GM13976 (cell line): ENCODE results near the gene ZNF804B.

Experiments
- DNase-seq: peaks from one replicate; pipeline ENCODE4 v3.0.0; 2012; ENCODE audit warnings: low spot score
- CTCF ChIP-seq: IDR thresholded peaks from 2 replicates; pipeline ENCODE4 v1.5.1; 2012; ENCODE audit warnings: borderline replicate concordance, mild to moderate bottlenecking; ENCODE audit not compliant: insufficient read depth; ENCODE audit errors: extremely low read depth, missing control alignments, control extremely low read depth
- in situ Hi-C: fragments of 300-500 bp; cut with MboI; formaldehyde crosslinking; loops from one replicate; pipeline ENCODE4 v1.12.0; 2022; ENCODE audit warnings: low sequenced_read_pairs, mixed read lengths, inconsistent platforms; ENCODE audit not compliant: unreplicated experiment

ZNF804B gene

DNA sequence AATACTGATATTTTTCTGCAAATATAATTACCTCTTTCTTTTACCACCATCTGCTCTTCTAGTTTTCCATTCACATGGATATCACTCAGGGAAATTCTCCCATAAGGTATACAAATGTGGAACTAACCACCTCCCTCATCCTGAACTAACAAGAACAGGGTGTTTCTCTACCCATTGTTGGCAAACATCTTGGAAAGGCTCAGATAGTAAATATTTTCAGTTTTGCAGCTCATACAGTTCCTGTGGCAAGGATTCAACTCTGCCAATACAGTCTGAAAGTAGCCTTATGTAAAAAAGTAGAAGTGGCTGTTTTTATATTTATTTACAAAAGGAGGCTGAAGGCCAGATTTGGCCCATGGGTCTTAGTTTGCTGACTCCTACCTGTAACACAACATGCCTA, 549.0 kb downstream of the ZNF804B start:
- DNase-seq: no peak
- in situ Hi-C loops: no loop called here
- TF ChIP-seq CTCF: no peak

DNA sequence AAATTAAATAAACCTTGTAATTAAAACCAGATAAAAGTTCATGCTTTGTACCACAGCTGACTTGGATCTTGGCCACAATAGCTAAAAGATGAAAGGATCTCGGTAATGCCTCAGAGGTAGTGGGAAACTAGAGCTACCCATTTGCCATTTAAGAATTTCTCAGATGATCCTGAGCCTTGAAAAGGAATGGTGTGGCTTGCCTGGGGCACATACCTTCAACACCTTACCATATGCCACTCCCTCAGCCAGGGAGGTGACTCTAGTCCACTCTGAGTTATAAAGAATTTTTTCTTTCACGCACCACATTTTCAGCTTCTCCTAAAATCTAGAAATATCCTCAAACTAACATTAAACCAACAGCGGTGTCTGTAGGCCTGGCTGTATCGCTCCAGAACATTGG, 552.4 kb downstream of the ZNF804B start:
- TF ChIP-seq CTCF: no peak
- DNase-seq: no peak
- in situ Hi-C loops: no loop called here

- no peak for DNase-seq
- in situ Hi-C loops: no loop called here
- TF ChIP-seq CTCF: no peak
These were observed 553.1 kb downstream of the ZNF804B start for GRCh38 chr7:89312551-89312950.

DNA sequence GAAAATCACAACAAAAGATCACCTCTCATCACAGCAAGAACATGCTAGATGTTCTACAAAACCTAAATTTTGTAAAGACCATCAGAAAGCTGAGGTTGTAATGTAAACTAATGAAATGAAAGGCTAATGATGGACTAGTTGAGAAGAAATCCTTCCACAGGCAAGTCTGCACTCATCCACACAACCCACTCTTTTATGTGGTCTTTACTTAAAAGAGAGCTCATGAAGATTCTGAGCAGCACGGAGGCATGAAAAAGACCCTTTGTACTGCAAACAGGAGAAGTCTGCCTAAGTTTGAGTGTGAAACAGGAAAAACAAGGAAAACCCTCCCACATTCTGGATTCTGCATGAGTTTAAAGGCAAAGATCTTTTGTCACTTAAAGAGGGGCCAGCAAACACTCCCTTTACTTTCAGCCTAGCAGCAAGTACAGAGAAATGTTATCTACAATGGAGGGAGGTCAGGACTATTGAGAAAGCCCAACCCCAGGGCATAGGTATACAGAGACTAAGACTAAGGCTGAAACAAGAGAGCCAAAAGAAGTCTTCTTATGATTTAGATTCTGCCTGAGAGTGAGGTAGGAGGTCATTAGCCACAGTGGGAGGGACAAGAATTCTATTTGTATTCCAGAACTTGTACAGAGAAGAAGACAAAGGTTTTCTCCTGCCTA, 557.2 kb downstream of the ZNF804B start:
- DNase-seq: no peak
- in situ Hi-C loops: no loop called here

GRCh38 chr7:89332026-89332425, 572.5 kb downstream of the ZNF804B start:
- TF ChIP-seq CTCF: no peak
- DNase-seq: no peak
- in situ Hi-C loops: no loop called here

More for the DNA sequence above, 557.2 kb downstream of the ZNF804B start:
- TF ChIP-seq CTCF: no peak

DNA sequence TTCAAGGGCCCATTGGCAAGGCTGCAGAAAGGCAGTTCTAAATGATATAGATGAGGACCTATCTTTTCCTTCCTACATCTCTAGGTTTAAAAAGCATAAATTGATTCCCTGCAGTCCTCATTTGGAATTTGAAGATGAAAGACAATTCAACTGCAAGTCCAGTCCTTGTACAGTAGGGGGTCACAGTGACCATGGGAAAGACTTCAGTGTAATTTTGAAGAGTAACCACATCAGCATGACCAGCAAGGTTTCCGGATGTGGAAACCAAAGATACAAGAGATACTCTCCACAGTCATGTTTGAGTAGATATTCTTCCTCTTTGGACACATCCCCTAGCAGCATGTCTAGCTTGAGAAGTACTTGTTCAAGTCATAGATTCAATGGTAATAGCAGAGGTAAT, 575.3 kb downstream of the ZNF804B start:
- in situ Hi-C loops: no loop called here
- no peak for TF ChIP-seq CTCF
- DNase-seq: no peak
